Right renal cortex interstitium (tissue), 3 donors: ENCODE measurements around the gene CCL22. TPM values are rescaled to one million over a fixed set of nuclear protein-coding genes. Genes with fewer than 3 reads are reported as not detected.
A peak's percentile ranks its signal among the peaks of the same experiment; 100 is the strongest.
"Not testable (repeated sequence)": the region's sequence is repeated elsewhere in the genome, so short reads cannot be mapped to it uniquely, and the experiment has no call there.

ENCODE experiments used
- DNase-seq, 3 donors: peaks; one replicate each; pipeline ENCODE4 v3.0.0-alpha.2; 2013; ENCODE audit warnings: low read depth in 3 of 3, low spot score in 2 of 3
- polyA plus RNA-seq, 3 donors: library from polyadenylated mRNA; unstranded; fragments of 120-200 nt; gene quantifications; one replicate each; pipeline ENCODE4 v1.2.1, GENCODE V29; 2013; ENCODE audit not compliant: insufficient read length in 3 of 3

The CCL22 gene, protein sequence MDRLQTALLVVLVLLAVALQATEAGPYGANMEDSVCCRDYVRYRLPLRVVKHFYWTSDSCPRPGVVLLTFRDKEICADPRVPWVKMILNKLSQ
- polyA plus RNA-seq: under 1 TPM; 0.06 to 0.10 (median 0.07) TPM

DNA sequence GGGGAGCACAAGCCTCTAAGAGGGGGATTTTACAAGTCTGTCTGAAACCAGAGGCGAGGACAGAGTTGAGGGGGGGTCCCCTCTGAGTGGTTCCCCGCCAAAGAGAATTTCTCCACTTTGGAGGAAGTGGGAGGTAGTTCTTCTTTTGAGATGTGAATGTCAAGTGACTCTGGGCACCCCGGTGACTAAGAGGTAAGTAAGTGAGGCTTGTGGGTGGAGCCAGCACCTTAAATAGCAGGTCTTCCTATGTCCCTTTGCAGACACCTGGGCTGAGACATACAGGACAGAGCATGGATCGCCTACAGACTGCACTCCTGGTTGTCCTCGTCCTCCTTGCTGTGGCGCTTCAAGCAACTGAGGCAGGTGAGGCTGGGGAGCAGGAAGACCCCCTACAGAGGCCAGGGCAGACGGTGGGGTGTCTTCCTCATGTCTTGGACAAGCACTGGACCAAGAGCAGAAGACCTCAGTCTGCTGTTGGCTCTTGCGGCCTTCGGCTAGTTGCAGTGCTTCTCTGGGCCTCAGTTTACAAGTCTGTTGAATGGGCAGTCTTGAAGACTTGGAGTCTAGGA is at the start of gene CCL22:
Gene CCL22 (plus strand): TSS at position 257 of the 569 bp plus-strand sequence. CDS start 34 bp downstream, at position 291.
- no peak for DNase-seq

DNA sequence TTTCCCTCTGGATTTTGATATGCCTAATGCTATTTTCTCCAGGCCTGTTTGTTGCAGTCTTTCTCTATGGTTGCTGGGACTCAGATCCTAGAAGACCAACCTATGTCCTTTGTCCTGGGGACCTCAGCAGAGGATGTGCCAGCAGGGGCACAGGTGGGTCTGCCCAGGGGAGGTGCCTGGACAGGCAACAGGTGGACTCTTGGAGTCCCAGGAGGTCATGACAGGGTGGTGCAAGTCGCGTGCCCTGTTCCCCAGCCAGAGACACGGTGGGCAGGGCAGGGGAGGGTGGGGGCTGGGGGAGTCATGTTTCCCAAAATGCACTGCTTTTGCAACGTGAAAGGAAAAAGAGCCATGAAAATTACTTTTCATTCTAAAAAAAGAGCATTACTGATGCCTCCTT is 47.8 kb upstream of the CCL22 start:
- DNase-seq: no peak

DNA sequence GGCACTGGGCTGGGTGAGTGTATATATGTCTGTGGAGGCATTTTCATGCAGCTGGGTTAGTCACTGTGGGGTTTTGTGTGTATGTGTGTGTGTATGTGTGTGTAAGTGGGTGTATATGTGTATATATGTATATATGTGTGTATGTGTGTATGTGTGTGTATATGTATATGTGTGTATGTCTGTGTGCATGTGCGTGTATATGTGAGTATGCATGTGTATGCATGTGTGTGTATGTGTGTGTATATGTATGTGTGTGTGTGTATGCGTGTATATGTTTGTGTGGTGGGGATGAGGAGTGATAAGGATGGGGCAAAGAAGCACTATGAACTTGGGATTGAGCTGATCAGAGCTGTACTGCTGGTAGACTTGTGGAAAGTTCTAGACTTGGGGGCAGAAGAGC is 45.1 kb upstream of the CCL22 start:
- no peak for DNase-seq

DNA sequence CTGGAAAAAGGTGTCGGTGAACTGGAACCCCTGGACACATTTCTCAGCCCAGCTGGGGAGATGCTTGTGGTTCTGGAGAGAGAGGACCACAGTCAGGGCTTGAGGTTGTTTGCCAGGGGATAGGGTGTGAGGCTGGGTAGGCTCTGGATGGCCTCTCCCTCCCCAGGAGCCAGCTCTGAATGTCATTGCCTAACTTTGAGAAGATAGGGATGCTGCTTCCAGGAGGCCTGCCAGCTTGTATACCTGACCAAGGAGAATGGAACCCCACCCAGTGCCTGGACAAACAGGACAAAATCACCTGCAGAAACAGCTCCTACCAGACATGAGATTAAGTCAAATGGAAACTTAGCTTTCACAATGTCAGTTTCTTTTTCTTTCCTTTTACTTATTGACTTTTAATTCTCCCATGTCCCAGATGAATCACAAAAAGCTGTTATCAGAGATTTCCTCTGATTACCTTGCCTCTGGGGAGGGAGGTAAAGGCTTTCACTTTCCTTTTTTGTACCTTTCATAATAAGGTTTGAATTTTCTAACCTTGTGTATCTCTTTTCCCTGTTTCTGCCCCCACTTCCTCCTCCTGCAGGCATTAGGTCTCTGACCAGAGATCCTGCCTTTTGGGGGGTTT is 44.3 kb upstream of the CCL22 start:
- no peak for DNase-seq

DNA sequence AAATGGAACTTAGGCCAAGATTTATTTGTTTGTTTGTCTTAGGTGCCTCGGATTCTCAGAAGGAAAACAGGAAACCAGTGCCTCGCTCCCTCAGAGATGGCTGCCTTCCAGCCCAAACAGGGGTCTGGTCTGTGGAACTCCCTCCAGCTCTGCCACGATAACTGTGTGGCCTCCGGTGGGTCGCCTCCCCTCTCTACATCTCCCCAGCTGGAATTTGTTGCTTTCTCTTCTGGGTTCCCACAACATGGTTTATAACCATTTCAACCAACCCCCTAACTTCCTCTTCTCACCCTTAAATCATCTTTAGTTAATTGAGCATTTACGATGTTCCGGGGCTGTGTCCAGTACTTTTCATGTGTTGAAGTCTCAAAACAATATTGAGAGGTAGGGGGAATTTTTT is 43.2 kb upstream of the CCL22 start:
- DNase-seq: peak in 1 of 3 donors; percentile 39

DNA sequence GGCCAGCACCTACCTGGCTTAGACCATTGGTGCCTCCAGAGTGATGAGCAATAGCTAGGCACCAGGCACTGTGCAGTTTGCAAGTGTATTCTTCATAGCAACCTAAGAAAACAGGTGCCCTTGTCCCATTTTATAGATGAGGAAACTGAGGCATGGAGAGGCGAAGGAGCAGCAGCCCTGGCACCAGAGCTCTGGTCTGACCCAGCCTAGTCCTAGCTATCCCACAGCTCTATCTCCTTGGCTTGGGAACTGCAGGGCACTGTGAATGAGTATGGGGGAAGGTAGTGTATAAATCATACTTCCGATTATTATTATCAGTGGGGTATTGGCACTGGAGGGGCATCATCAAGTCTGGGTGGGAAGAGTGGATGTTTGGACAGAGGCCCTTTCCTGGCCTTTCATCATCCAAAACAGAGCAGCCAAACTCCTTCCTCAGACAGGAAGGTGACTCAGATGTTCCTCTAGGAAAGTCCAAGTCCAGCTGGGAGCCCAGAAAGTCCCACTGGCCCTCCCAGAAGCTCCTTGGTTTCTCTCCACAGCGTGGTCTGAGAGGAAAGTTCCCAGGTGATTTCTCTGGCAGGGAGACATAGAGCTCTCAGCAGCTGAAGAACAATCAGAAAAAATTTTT is 42.1 kb upstream of the CCL22 start:
- no peak for DNase-seq

DNA sequence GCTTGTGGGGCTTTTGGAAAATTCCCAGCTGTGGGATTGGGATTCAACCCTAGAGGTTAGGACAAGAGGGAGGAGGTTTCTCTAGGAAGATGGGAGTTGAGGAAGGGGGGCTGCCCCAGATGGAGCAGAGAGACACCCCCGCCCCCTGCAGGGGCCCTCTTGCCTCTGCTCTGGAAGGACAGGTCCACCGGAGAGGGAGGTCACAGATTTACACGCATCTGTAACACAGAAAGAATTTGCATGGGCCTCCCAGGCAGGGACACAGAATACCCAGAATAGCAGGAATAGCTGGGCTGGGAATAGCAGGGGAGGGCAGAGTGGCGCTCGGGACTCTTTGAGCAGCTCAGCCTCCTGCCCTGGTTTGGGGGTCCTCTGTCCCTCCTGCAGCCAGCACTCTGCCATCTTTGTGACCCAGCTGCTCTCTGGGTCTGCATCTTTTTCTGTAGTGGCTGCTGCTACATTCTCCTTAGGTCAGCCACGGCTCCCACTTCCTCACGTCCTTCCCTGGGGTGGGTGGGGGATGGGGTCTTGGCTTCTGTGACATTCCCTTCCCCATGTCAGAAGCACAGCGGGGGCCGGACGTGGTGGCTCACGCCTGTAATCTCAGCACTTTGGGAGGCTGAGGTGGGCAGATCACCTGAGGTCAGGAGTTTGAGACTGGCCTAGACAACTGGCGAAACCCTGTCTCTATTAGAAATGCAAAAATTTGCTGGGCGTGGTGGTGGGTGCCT is 40.2 kb upstream of the CCL22 start:
- DNase-seq: no peak

DNA sequence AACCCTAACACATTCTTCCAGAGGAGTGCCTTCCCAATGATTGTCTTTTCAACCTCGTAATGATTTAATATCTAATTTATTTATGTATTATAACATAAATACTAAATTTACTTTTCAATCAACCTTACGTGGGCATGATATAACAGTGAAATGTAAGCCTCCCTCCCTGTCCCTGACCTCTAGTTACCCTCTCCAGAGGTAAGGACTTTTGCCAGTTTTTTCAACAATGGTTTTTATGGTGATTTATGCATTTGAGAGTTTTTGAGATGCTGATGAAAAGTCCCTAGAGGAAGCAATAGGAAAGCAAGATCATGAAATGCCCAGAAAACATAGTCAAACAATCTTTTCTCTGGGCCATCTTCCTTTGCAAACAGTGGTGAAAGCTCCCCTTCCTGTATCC is 38.9 kb upstream of the CCL22 start:
- no peak for DNase-seq

DNA sequence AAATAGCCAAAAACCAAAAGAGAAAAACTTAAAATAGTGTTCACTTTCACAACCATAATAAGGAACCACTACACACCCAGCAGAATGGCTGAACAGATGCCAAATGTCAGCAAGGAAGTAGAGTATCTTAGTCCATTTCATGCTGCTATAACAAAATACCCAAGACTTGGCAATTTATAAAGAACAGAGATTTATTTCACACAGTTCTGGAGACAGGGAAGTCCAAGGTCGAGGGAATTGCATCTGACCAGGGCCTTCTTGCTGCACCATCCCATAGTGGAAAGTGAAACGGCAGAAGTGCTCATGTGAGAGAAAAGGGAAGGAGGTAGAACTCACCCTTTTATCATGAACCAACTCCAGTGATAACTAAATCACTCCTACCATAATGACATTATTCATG is 33.8 kb upstream of the CCL22 start:
- no peak for DNase-seq

DNA sequence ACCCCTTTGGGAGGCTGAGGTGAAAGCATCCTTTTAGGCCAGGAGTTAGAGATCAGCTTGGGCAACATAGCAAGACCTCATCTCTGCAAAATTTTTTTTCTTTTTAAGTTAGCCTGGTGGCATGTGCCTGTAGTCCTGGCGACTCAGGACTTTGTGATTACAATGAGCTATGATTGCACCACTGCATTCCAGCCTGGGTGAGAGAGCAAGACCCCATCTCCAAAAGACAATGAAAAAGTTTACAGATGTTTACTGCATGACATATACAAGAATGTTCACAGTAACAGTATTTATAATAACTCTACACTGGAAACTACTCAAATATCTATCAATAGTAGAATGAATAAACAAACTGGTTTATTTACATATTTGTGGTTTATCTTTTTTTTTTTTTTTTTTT is 33.1 kb upstream of the CCL22 start:
- no peak for DNase-seq

DNA sequence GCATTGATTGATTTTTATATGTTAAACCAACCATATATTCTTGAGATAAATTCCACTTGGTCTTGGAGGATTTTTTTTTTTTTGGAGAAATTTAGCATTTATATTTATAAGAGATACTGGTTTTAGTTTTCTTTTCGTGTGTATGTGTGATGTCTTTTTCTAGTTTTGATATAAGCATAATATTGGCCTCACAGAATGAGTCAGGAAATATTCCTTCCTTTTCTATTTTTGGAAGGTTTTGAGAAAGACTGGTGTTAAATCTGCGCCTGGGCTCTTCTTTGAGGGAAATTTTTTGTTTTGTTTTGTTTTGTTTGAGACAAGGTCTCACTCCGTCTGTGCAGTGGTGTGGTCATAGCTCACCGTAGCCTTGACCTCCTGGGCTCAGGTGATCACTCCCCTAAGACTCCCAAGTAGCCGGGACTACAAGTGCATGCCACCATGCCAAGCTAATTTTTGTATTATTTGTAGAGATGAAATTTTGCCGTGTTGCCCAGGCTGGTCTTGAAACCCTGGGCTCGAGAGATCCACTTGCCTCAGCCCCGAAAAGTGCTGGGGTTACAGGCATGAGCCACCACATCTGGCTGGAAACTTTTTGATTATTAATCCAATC is 28.8 kb upstream of the CCL22 start:
- no peak for DNase-seq

DNA sequence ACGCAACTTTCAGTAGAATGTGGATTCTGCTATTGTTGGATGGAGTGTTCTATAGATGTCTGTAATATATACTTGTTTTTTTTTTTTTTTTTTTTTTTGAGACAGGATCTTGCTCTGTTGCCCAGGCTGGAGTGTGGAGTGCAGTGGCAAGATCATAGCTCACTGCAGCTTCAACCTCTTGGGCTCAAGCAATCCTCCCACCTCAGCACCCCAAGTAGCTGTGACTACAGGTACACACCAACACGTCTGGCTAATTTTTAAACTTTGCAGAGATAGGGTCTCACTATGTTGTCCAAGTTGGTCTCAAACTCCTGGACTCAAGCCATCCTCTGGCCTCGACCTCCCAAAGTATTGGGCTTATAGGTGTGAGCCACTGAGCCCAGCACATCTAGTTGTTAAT is 27.2 kb upstream of the CCL22 start:
- DNase-seq: no peak

DNA sequence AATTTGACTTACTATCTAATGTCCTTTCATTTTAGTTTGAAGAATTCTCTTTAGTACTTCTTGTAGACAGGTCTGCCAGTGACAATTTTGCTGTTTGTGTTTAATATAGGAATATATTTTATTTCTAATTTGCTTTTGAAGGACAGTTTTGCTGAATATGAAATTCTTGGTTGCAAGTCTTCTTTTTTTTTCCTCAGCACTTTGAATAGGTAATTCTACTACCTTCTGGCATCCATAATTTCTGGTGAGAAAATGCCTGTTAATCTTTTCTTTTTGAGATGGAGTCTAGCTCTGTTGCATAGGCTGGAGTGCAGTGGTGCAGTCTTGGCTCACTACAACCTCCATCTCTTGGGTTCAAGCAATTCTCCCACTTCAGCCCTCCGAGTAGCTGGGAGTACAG is 25.2 kb upstream of the CCL22 start:
- DNase-seq: no peak

DNA sequence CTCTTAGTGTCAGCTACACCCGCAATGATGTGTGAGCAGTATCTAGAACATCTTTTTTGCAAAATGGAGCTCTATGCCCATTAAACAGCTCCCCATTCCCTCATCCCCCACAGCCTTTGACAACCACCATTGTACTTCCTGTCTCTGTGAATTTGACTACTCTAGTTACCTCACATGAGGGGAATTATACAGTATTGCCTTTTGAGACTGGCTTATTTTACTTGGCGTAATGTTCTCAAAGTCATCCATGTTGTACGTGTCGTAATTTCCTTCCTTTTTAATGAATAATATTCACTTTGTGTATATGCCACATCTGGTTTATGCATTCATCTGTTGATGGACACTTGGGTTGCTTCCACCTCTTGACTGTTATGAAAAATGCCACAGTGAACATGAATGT is 23.2 kb upstream of the CCL22 start:
- DNase-seq: no peak

DNA sequence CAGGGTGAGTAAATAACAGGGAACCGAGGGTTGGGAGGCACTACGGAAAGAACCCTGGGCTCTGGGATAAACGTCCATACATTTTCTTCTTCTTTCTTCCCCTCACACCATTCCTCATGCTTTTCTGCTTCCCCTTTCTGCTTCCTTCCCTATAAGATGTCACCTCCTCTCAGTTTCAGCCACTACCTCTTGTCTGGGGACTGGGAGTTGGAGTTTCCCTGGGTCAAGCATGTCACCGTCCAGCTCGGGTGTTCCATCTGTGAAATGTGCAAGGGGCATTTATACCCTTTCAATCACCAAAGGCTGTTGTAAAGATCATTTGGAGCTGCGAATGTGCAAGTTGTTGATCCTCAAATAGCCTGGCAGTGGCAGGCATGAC is 17.5 kb upstream of the CCL22 start:
- DNase-seq: no peak

DNA sequence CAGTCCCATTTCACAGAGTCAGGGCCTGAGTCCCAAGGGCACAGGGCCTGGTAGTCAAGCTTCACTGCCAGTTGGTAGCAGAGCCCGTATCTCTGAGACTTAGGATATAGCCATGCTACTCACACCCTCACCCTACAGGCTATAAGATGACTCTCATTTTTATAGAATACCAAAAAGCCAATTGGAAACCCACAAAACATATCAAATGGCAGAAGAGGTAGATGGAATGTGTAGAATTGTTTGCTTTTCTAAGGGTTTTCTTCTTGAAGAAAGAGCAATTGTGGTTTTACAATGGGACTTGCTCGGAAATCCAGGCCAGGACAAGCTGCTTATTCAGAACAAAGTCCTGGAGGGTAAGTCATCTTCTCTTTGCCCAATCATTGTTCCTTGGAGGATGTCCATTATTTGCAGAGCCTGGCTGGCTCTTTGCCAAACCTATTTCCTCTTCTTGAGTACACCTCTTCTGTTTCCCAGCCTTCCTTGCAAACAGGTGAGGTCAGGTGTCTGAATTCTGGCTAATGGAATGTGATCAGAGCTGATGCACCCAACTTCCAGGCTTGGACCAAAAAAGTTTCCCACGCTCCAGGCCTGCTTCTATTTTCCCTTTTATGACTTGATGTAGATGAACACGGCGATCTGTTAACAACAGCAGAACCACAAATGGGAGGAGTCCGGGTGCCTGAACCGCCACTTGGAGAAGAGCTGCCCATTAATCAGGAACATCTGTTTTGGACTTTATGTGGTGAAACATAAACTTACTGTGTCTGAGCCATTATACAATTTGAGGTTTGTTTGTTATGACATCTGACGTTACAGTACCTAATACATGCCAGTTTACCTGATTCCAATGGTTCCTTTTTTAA is 16.9 kb upstream of the CCL22 start:
- DNase-seq: no peak

DNA sequence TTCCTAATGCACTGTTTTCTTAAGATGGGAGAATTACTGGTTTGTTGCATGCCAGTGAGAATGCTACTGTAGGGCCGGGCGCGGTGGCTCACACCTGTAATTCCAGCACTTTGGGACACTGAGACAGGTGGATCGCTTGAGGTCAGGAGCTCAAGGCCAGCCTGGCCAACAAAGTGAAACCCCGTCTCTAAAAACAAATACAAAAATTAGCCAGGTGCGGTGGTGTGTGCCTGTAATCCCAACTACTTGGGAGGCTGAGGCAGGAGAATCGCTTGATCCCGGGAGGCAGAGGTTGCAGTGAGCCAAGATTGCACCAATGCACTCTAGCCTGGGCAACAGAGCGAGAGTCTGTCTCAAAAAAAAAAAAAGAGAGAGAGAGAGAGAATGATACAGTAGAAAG is 16.0 kb upstream of the CCL22 start:
- DNase-seq: not testable (repeated sequence)

DNA sequence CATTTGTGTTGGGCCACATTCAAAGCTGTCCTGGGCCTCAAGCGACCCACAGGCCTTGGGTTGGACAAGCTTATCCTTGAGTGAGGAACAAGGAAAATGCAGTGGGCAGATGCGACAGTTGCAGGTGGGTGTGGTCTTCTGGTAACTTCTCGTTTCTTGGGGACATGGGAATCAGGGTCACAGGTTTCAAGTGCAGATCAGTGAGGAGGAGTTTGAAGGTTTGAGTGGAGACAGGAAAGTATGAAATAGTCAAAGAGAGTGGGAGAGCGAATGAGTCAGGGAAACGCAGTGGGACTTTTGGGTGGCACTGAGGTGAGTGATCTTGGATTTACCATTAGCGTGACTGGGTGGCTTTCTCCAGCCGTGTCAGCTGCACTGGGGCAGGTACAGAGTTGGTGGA is 15.4 kb upstream of the CCL22 start:
- no peak for DNase-seq

DNA sequence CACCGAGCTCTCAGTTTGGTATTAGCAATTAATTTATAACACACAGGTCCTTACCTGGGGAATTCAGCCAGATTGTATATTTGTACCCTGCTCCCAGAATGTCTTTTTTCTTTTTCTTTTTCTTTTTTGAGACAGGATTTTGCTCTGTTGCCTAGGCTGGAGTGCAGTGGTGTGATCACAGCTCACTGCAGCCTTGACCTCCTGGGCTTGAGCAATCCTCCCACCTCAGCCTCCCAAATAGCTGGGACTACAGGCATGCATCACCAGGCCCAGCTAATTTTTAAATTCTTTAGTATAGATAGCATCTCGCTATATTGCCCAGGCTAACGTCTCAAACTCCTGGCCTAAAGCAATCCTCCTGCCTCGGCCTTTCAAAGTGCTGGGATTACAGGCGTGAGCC is 14.5 kb upstream of the CCL22 start:
- not testable (repeated sequence) for DNase-seq

DNA sequence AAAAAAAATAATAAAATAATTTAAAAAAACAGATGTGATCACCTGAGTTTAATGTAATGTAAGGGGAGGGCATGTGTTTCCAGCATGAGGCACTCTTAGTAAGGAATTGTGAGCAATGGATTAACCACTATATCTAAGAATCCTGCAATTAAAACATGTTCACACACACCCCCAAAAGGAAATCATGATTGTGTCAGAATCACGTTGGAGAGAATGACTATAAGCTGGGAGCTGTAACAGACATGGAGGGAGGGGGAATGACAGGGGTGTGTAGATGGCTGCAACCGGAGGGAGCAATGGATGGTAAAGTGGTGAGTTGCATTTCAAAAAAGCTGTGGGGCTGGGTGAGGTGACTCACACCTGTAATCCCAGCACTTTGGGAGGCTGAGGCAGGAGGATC is 13.6 kb upstream of the CCL22 start:
- DNase-seq: no peak
